ENCODE data around the gene GPR137C. TPM values are rescaled to one million over a fixed set of nuclear protein-coding genes. Genes with fewer than 3 reads are reported as not detected.

GPR137C gene
- total and polyA plus RNA-seq, 2 of the 8 experiments (the other 6 are each of a cell fraction or from before 2014, with no cell fraction given) = 2.7 to 4.3 TPM

DNA sequence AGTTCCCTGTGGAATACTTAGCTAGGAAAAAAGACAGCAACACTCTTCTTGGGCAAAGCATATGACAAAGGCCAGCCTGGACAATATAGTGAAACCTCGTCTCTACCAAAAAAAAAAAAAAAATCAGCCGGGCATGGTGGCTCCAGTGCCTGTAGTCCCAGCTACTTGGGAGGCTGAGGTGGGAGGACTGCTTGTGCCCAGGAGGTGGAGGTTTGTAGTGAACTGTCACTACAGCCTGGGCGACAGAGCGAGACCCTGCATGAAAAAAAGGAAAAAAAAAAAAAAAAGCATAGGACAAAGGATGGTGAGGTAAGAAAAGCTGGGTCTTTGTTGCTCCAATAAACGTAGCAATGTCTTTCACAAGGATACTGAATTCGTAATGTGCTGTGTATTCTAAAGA, 1.4 kb upstream of the GPR137C start:
- CTCF ChIA-PET (ENCODE audit: partially characterized antibody) = interaction anchor here (0.6 to 1.0 kb wide), 4 partner anchors 99 to 983 kb away, joined by 3 to 4 read pairs (median 4); no protein-coding TSS in a partner anchor
- no peak overlapping the region for H3K27ac ChIP-seq (ENCODE audit: low read depth, low read length)
- POLR2A ChIA-PET (ENCODE audit: partially characterized antibody) = interaction anchor here (0.6 to 2.3 kb wide), 8 partner anchors 8 to 283 kb away, joined by 3 to 8 read pairs (median 4); no protein-coding TSS in a partner anchor

More for the DNA sequence above, 1.4 kb upstream of the GPR137C start:
- Histone ChIP-seq H3K36me3 (ENCODE audit: control insufficient read depth in 2 of 4, insufficient read depth in 4 of 4, low read length in 3 of 4) (no peaks in the 10 kb centered on the region), H2AK5ac (ENCODE audit: low read depth, low read length) (no peak overlapping the region), H3K9me3 (ENCODE audit: insufficient read depth in 2 of 2, low read depth in 1 of 2, low read length in 1 of 2) (no peaks in the 10 kb centered on the region), H4K5ac (ENCODE audit: insufficient read length, low read depth, low read length) (no peak overlapping the region), H3K79me1 (ENCODE audit: low read depth, low read length) (peaks cover 2% of the 10 kb centered on the region), H3K4me3 (ENCODE audit: extremely low read depth in 1 of 4, insufficient read depth in 2 of 4, low read depth in 3 of 4, low read length in 4 of 4) (peak overlapping the region; percentile 42 to 95 (median 84); a peak in 7 of 8 replicates), H3K14ac (ENCODE audit: insufficient read length) (no peak overlapping the region), H4K20me1 (replicated peaks in 1 of 2; ENCODE audit: control insufficient read depth in 1 of 2, insufficient read depth in 2 of 2, low read length in 2 of 2) (peaks cover 0 to 3% of the 10 kb centered on the region in 2 experiments), H2BK120ac (replicated peaks; ENCODE audit: low read depth, low read length) (no peak overlapping the region), H2BK15ac (ENCODE audit: low read length) (no peak overlapping the region), H3K79me2 (ENCODE audit: control insufficient read depth in 1 of 2, insufficient read depth in 2 of 2, low read length in 2 of 2) (peaks cover 0 to 36% of the 10 kb centered on the region in 2 experiments; a peak in 2 of 4 replicates), H3K4me2 (ENCODE audit: insufficient read depth in 1 of 2, low read depth in 2 of 2, low read length in 2 of 2) (peak overlapping the region; percentile 78 to 95), H2BK12ac (ENCODE audit: low read depth, low read length) (no peak overlapping the region), H2BK5ac (ENCODE audit: low read depth, low read length) (no peak overlapping the region), H3K18ac (ENCODE audit: extremely low read depth, low read length) (no peak overlapping the region), H2AFZ (ENCODE audit: low read length) (no peak overlapping the region; the same call in 1 of the 2 replicates), H3K23ac (ENCODE audit: insufficient read length) (no peak overlapping the region), H3K4me1 (replicated peaks in 1 of 4; ENCODE audit: control insufficient read depth in 3 of 4, insufficient read depth in 4 of 4, low read length in 3 of 4) (peaks cover 2 to 4% (median 3%) of the 10 kb centered on the region in 4 experiments; a peak in 5 of 7 replicates), H4K8ac (ENCODE audit: extremely low read depth, insufficient read depth, low read length) (no peak overlapping the region), H3K9ac (replicated peaks in 1 of 4; ENCODE audit: extremely low read depth in 1 of 4, low read depth in 3 of 4, low read length in 3 of 4) (0 out of 7 replicates have a peak overlapping the region, but pooled peaks of 1 of the 4 experiments have one; percentile 78), H3K27me3 (replicated peaks in 1 of 4; ENCODE audit: control insufficient read depth in 3 of 4, extremely low read depth in 1 of 4, insufficient read depth in 3 of 4, low read length in 3 of 4) (no peaks in the 10 kb centered on the region; a peak in 1 of 7 replicates), H3K56ac (replicated peaks; ENCODE audit: insufficient read length, low read depth, low read length) (no peak overlapping the region), H3K4ac (replicated peaks; ENCODE audit: insufficient read length, low read depth, low read length) (no peak overlapping the region), H2BK20ac (ENCODE audit: low read length) (no peak overlapping the region), H3K23me2 (ENCODE audit: low read depth, low read length) (peaks cover 17% of the 10 kb centered on the region; the same call in 1 of the 2 replicates), H4K91ac (replicated peaks; ENCODE audit: insufficient read length, low read length) (no peak overlapping the region)
- 57% methylated on average over 6 of the region's 6 CpGs; no CpG with 5 or more reads in 1 of the 2 experiments for WGBS, 2 experiments (ENCODE audit: extremely low coverage in 1 of 2, insufficient coverage in 1 of 2, insufficient read length in 1 of 2, insufficient replicate concordance in 2 of 2, low coverage in 1 of 2, low lambda C conversion rate in 2 of 2, missing lambda C conversion rate in 1 of 2)
- no peak for FAIRE-seq
- DNase-seq (ENCODE audit: low read depth in 1 of 2, low spot score in 2 of 2) = no peak
